Neural progenitor cell (in vitro differentiated cells): ENCODE data around the gene RAB5B.

Experiments used
- EZH2 ChIP-seq: fragments of 200-600 bp; sonication (generic); IDR thresholded peaks from 2 replicates; pipeline ENCODE4 v1.6.1; 2017; ENCODE audit warnings: antibody characterized with exemption, mild to moderate bottlenecking, moderate library complexity
- EZH2phosphoT487 ChIP-seq: fragments of 200-600 bp; sonication (generic); IDR thresholded peaks from 2 replicates; pipeline ENCODE4 v1.6.1; 2017; ENCODE audit warnings: antibody characterized with exemption
- TF ChIP-seq, protein P1 (sequence below): fragments of 200-600 bp; sonication (generic); IDR thresholded peaks from 2 replicates; pipeline ENCODE4 v1.5.1; 2017; ENCODE audit warnings: antibody characterized with exemption, mild to moderate bottlenecking

DNA sequence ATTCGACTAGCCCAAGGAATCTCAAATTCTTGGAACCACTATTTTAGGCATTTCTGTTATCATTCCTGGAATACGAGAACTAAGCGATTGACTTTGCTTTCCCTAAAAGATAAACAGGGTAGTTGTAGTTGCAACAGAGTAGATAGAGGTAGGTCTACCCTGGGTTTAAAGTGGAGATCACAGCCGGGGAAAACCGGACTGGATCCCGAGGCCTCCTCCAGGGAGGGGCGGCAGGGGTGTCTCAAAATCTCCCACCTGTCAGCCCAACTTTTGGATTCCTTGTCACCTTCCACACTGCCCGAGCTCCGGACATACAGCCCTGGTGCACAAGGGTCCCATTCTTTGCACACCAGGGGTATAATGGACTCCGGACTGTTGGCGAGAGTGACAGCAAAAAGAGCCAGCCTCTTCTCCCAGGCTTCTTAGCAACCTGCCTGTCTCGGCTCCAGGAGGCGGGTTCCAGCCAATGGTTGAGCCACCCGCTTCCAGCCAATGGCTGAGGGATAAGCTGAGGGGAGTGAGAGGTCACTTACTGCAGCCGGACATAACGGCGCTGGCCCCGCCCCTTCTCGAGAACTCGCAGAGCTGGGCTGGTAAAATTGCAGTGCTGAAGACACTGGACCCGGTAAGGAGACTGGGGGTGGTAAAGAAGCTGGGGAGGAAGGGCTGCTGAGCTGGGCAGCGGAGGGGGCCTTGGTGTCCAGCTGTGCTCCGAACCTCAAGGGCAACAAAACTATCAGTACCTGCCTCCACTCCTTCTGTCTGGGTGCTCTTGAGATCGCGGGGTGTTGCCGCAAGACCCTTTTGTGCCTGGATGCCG is 23.0 kb downstream of the RAB5B start, which contains the start of gene SUOX:
- no peak for TF ChIP-seq EZH2
- TF ChIP-seq, protein P1, sequence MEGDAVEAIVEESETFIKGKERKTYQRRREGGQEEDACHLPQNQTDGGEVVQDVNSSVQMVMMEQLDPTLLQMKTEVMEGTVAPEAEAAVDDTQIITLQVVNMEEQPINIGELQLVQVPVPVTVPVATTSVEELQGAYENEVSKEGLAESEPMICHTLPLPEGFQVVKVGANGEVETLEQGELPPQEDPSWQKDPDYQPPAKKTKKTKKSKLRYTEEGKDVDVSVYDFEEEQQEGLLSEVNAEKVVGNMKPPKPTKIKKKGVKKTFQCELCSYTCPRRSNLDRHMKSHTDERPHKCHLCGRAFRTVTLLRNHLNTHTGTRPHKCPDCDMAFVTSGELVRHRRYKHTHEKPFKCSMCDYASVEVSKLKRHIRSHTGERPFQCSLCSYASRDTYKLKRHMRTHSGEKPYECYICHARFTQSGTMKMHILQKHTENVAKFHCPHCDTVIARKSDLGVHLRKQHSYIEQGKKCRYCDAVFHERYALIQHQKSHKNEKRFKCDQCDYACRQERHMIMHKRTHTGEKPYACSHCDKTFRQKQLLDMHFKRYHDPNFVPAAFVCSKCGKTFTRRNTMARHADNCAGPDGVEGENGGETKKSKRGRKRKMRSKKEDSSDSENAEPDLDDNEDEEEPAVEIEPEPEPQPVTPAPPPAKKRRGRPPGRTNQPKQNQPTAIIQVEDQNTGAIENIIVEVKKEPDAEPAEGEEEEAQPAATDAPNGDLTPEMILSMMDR = no peak
- no peak for TF ChIP-seq EZH2phosphoT487
